Activated CD8-positive, alpha-beta memory T cell treated with anti-CD3 and anti-CD28 coated beads, Interleukin-2, amount 50 U/mL, for 24 hours (primary cell): ENCODE results near the gene N4BP3.
A peak's percentile ranks its signal among the peaks of the same experiment; 100 is the strongest.

Experiments
- DNase-seq: peaks from one replicate; pipeline ENCODE4 v3.0.0-alpha.2; 2020; ENCODE audit errors: extremely low read depth

N4BP3 gene

GRCh38 chr5:178103612-178104011 is 9.7 kb upstream of the N4BP3 start:
- DNase-seq = no peak

GRCh38 chr5:178104492-178104891 is 8.8 kb upstream of the N4BP3 start:
- no peak for DNase-seq

- no peak for DNase-seq
Observed at GRCh38 chr5:178106086-178106485, 7.2 kb upstream of the N4BP3 start.

GRCh38 chr5:178106556-178107239 is 6.6 kb upstream of the N4BP3 start:
- DNase-seq = no peak

- no peak for DNase-seq
Observed at GRCh38 chr5:178107756-178108310, 5.5 kb upstream of the N4BP3 start.

GRCh38 chr5:178108446-178108845 is 4.9 kb upstream of the N4BP3 start:
- DNase-seq = no peak

- DNase-seq = no peak
Observed at GRCh38 chr5:178108966-178109365, 4.4 kb upstream of the N4BP3 start.

GRCh38 chr5:178110511-178110910 is 2.8 kb upstream of the N4BP3 start:
- no peak for DNase-seq

- no peak for DNase-seq
Observed at GRCh38 chr5:178111925-178112324, 1.4 kb upstream of the N4BP3 start.

- DNase-seq = no peak
Observed at GRCh38 chr5:178112545-178112944, 787 bp upstream of the N4BP3 start.

- DNase-seq = no peak
Observed at GRCh38 chr5:178113841-178114324, 551 bp downstream of the N4BP3 start.

- no peak for DNase-seq
Observed at GRCh38 chr5:178114325-178115135, 1.2 kb downstream of the N4BP3 start.

- DNase-seq = no peak
Observed at GRCh38 chr5:178115136-178115813, 1.9 kb downstream of the N4BP3 start.

- no peak for DNase-seq
Observed at GRCh38 chr5:178115814-178116142, 2.4 kb downstream of the N4BP3 start.

- peak; percentile 48 for DNase-seq
Observed at GRCh38 chr5:178116143-178116885, 3.0 kb downstream of the N4BP3 start.

GRCh38 chr5:178117923-178118701 is 4.8 kb downstream of the N4BP3 start:
- DNase-seq = no peak

GRCh38 chr5:178119915-178120606 is 6.7 kb downstream of the N4BP3 start:
- no peak for DNase-seq

GRCh38 chr5:178120607-178121357 is 7.5 kb downstream of the N4BP3 start:
- peak; percentile 38 for DNase-seq
